GM12864 (cell line): ENCODE data around the gene CD151.

ENCODE experiments used
- DNase-seq: peaks from one replicate; pipeline ENCODE4 v3.0.0-alpha.2; 2011; ENCODE audit warnings: low read depth
- H3K4me3 ChIP-seq: 2 replicates; pipeline ENCODE4 v1.5.1; 2011; ENCODE audit warnings: mild to moderate bottlenecking, low read depth, low read length, control low read depth
- TF ChIP-seq, protein P1 (sequence below): IDR thresholded peaks from 2 replicates; pipeline ENCODE4 v1.5.1; 2011; ENCODE audit warnings: low read depth, mild to moderate bottlenecking, moderate library complexity, low read length, control low read depth, inconsistent platforms; ENCODE audit errors: missing control alignments

CD151 gene

DNA sequence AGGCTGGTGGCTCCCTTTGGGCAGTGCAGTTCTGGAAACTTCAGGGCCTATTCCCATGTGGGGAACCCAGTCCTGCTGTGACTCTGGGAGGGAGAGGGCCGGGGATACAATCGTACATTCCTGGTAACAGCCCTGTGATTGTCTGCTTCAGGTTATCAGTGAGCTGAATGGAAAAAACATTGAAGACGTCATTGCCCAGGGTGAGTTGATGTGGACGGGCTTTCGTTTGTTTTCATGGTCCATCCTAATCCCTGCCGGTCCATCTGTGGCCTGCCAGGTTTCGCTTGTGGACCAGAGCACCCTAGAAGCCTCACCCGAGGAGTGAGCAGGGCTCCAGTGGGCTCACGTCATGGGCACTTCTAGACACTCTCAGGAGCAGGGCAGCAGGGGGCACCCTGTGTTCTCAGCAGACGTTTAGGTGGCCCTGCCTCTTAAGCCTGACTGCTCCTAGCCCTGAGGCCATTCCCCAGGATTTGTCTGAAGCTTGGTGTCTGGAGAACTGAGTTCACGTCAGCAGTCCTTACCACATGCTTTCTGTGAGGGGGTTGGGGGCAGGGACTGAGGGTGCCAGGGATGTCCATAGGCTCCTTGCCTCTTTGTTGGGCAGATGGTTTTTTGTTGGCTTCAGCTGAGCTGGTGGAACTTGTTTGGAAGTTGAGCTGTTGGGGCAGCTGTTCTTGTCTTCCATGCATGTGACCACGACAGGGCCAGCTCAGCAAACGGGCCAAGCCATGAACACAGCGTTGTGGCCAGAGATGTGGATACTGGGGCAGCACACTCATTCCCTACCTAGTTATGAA is 21.1 kb upstream of the CD151 start:
- TF ChIP-seq, protein P1, sequence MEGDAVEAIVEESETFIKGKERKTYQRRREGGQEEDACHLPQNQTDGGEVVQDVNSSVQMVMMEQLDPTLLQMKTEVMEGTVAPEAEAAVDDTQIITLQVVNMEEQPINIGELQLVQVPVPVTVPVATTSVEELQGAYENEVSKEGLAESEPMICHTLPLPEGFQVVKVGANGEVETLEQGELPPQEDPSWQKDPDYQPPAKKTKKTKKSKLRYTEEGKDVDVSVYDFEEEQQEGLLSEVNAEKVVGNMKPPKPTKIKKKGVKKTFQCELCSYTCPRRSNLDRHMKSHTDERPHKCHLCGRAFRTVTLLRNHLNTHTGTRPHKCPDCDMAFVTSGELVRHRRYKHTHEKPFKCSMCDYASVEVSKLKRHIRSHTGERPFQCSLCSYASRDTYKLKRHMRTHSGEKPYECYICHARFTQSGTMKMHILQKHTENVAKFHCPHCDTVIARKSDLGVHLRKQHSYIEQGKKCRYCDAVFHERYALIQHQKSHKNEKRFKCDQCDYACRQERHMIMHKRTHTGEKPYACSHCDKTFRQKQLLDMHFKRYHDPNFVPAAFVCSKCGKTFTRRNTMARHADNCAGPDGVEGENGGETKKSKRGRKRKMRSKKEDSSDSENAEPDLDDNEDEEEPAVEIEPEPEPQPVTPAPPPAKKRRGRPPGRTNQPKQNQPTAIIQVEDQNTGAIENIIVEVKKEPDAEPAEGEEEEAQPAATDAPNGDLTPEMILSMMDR = no peak
- no peak for DNase-seq
- peak overlapping the region; percentile 100 for H3K4me3 ChIP-seq

DNA sequence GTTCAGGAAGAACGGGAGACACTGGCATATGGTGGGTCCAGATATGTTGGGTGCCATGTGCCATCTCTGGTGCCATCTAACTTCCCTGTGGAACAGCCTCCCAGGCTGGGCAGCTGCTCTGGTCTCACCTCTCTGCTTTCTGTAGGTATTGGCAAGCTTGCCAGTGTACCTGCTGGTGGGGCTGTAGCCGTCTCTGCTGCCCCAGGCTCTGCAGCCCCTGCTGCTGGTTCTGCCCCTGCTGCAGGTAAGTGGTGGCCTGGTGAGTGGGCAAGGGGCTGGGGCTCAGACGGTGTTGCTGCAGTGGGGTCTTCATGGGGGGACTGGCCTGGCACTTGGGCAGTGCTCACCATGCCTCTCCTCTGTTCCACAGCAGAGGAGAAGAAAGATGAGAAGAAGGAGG is 20.4 kb upstream of the CD151 start:
- TF ChIP-seq, protein P1 = no peak
- DNase-seq = no peak
- no peak overlapping the region for H3K4me3 ChIP-seq

DNA sequence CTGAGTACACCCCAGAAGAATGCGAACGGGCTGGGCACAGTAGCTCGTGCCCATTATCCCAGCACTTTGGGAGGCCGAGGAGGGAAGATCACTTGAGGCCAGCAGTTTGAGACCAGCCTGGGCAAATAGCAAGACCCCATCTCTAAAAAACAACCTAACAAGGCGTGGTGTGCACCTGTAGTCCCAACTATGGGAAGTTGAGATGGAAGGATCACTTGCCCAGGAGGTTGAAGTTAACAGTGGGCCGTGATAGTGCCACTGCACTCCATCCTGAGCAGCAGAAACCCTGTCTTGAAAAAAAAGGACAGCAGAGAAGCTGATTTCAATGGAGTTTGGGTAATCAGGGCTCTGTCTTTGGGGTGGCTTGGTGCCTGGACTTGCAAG is 19.7 kb upstream of the CD151 start:
- DNase-seq = no peak
- H3K4me3 ChIP-seq = no peak overlapping the region
- TF ChIP-seq, protein P1 = no peak

DNA sequence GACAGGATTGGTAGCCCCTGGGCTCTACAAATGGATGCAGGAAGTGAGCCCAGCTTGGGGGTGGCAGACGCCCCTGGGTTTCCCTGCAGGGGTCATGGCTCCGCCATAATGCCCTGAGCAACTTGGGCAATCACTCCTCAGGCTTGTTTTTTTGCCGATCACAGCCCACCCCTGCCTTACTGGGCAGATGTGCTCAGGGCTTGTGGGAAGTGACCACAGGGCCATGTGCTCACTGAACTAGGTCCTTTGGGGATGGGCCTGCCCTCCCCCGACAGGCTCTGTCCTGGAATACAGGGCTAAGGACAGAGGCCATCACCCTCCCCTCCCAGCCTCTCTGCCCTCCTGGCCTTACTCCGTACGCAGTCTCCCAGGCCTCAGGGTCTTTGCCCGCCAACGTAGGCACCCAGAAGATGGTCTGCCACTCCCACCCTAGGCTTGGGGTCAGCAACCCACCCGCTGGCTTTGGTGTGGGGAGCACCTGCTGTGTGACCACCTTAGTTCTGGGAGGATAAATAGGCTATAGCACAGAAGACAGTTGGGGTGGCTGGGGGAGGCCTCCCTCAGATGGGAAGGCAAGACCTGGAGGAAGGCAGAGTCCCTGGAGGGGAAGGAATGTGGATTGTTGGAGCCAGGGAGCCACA is 19.2 kb upstream of the CD151 start:
- TF ChIP-seq, protein P1 = no peak
- no peak for DNase-seq
- no peak overlapping the region for H3K4me3 ChIP-seq

DNA sequence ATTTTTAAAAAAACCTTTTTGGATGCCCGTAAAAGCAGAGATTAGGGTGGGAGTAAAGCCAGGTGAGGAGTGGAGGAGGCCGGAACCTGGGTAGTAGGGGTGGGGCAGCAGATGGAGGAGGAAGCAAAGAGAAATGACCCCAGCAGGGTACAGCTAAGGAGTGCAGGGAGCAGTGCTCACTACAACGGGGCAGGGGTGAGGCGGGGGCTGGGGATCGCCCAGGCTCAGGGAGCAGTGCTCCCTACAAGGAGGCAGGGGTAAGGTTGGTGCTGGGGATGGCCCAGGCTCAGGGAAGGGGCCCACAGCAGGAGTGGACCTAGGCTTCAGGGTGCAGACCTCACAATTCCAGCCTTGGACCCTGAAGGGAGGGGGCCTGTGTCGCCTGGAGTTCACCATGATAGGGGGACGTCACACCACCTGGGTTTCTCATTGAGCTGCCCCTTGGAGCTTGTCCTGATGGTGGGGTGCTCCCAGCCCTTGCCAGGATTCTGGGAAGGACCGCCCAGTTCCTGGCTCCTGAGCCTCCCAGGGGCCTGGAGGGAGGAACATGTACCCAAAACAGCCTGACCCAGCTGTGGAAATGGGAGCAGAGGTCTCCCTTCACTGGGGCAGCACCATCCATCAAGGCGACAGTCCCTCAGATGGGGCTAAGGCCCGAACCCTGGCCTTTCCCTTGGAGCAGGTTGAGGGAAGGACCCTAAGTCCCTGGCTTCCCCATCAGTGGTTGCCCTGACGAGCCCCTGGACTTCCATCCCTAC is 16.9 kb upstream of the CD151 start:
- no peak overlapping the region for H3K4me3 ChIP-seq
- DNase-seq = no peak
- TF ChIP-seq, protein P1 = no peak

DNA sequence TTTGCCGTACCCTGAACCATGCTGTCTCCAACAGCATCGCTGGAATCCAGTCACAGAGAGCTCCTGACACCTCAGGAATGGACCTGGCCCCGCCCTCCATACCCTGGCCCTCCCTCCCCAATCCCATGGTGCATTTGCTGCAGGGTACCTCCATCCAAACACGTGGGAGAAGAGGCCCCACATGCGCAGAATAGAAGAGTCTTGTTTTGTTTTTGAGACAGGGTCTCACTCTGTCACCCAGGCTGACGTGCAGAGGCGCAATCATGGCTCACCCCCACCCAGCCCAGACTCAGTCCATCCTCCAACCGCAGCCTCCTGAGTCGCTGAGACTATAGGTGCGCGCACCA is 16.3 kb upstream of the CD151 start:
- H3K4me3 ChIP-seq = no peak overlapping the region
- no peak for DNase-seq
- TF ChIP-seq, protein P1 = no peak
